Raji (cell line): ENCODE results near the gene C3AR1.

Experiments used
- POLR2A ChIP-seq: IDR thresholded peaks from 2 replicates; pipeline ENCODE4 v1.6.1; 2011; ENCODE audit warnings: low read depth, low read length, control low read depth; ENCODE audit not compliant: insufficient read depth

Gene C3AR1

DNA sequence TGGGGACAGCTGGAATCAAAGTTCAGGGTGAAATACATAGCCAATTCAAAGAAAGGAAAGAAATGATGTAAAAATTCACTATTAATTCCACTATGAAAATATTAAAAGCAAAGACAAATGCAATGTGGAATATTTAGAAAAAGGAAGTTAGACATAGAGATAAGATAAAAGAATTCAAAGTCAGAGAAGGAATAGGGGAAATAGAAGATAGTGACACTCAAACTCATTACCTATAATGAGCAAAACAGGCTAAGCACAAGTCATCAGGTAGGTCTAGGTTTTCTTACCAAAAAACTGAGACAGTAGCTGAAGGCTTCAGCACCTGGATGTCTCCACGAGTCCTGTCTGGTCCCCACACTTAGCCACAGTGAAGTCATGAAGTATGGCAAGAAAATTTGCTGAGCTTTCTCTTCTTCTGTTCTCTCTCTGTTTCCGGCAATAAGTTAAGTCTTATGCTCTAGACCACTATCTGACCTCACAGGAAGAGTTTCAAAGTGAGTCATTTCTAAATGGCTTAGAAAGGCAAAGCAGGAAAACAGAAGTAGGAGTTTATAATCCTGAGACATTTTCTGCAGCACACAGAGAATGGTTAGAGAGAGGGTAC lies at the start of gene C3AR1:
Gene C3AR1 (minus strand): TSS at position 369 of the 604 bp plus-strand sequence. CDS start 6,174 bp downstream, outside the sequence.
- no peak for TF ChIP-seq POLR2A

DNA sequence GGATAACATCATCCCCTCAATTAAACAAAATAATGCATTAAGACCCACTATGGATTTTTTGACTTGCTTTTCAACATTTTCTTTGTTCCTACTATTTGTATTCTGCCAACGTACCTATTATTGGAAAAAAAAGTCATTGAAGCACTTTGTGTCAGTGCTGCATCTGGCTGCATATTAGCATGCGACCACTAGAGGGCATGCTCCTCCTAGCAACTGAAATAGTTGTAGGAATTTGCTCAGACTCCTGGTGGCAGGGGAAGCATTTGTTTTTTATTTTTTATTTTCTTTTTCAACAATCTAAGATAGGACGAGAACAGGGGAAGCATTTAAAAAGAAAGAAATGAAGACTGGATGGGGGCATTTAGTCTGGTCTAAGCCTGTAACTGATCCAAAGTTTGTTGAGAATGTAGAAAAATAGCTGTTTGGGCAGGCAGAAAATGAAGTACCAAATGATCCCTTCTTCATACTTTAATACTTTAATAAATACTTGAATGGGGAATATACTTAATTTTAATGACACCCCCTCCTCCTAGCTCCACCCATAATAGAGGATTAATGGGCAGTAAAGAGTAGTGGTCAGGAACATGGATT lies 42.7 kb upstream of the C3AR1 start:
- TF ChIP-seq POLR2A = no peak

DNA sequence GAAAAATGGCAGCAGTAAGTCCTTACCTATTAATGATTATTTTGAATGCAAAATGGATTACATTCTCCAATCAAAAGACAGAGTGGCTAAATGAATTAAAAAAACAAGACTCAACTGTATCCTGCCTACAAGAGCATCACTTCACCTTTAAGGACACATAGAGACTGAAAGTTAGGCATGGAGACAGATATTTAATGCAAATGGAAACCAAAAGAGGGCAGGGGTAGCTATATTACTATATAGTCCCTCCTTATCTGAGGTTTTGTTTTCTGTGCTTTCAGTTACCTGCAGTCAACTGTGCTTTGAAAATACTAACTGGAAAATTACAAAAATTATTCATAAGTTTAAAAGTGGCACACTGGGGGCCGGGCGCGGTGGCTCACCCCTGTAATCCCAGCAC lies 33.1 kb upstream of the C3AR1 start:
- no peak for TF ChIP-seq POLR2A

DNA sequence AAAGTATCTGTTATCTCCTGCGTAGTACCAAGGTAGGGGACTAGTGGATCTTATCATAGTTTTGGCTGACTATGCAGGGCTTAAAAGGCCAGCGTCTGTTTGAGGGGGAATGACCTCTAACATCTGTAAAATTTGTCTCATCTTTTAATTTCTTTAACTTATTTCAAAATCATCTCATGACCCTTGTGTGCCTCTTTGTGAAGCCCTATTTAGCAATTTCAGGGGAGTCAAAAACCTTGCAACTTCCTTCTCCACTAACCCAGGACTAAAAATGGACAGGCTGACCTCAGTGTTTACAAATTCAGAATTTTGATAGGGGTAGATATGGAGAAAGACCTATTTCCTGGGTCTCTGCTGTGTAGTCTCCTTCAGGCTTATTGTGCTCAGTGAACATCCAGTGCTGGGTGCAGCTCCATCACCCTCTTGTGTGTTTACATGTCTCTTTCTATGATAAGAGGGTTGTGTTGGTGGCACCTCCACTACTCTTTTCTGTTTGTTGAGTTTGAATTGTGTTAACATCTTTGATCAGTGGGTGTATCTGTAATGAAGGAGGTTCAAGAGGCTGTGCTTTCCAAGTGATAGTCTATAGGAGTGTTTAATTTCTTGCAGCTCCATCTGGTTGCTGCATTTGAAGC lies 30.2 kb upstream of the C3AR1 start:
- TF ChIP-seq POLR2A = no peak

DNA sequence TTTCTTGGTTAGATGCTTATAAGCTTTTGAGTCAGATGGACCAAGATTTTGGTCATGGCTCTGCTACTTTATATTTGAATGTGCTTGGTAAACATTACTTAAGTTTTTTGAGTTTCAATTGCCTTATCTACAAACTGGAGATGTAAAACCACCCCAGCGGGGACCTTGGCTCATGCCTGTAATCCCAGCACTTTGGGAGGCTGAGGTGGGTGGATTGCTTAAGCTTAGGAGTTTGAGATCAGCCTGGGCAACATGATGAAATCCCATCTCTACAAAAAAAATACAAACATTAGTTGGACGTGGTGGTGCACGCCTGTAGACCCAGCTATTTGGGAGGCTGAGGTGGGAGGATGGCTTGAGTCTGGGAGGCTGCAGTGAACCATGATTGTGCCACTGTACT lies 27.1 kb upstream of the C3AR1 start:
- no peak for TF ChIP-seq POLR2A

DNA sequence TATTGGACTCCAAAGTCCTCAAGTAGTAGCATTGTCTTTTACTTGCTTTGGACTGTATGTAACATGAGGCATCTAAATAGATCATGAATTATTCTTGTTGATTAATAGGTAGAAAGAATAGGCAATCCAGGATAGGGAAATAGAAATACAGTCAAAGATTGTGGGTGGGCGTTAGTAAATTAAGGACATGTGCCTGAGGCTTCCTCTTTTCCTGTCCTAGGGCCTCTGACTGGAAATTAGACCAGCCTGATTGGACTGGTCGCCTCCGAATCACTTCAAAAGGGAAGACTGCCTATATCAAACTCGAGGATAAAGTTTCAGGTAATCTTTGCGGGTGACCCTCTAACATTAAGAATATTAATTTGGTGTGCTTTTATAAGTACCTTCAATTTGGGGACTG lies 23.6 kb upstream of the C3AR1 start:
- no peak for TF ChIP-seq POLR2A

DNA sequence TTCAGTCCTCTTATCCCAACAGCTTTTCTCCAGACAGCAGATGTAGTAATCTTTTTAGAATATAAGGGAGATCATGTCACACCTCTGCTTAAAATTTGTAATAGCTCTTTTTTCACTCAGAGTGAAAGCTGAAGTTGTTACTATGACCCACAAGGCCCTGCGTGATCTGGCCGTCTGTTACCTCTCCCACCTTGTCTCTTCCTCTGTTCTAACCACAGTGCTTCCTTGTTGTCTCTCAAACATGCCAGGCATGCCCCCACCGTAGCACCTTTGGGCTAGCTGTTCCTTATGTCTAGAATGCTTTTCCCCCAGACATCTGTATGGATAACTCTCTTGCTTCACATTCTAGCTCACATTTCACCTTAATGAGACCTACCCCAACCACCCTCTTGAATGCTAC lies 22.4 kb upstream of the C3AR1 start:
- TF ChIP-seq POLR2A = no peak

DNA sequence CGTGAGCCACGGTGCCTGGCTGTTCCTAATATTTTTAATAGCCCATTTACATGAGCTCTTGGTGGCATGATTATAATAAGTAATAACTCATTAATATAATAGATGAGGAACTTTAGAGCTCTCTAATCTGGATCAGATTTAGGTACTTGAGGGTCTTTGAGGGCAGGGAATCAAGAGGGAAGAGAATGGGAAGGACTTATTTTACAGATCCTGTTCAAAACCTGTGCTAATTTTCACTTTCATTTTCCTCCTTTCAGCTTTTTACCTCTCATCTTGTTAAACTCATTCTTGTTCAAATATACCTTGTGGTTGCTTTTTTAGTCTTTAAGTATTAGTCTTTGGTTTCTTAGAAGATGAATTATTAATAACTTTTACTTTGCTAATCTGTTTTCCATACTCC lies 21.5 kb upstream of the C3AR1 start:
- no peak for TF ChIP-seq POLR2A

DNA sequence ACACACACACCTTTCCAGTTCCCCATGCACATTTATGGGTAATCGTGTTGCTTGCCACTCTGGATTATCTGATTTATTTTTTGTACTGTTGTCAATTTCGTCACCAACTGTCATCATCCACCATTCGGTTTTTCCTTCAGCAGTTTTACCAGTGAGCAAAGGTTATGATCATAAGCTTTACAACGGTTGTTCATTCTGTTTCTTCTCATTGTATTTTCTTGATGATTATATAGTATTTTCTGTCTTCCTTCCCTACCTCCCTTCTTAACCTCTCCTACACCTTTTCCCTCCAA lies 16.6 kb upstream of the C3AR1 start:
- no peak for TF ChIP-seq POLR2A

DNA sequence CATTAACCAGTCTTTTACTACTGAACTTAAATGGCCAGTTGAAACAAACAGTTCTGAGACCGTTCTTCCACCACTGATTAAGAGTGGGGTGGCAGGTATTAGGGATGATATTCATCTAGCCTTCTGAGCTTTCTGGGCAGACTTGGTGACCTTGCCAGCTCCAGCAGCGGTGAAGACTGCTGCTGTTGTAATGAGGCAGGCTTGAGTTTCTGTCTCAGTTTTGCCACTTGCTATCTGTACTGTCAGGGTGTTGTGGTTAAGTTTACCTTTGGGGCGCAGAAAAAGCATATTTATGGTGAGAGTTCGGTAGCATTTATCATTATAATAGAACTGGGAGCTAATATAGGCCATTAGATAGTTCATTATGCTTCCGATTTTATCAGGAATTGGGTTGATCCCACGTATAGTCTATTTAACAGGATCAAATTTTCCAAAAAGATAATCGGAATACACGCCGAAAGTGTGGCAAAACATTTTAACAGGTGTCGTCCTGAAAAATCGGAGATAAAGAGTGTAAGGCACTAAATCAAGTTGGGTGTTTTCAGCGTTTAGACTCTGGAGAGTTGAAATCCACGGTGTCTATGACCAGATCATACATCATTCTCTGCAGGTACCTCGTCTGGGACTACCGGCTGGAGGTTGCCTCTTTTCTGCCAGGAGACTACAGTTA lies 15.2 kb upstream of the C3AR1 start:
- no peak for TF ChIP-seq POLR2A

DNA sequence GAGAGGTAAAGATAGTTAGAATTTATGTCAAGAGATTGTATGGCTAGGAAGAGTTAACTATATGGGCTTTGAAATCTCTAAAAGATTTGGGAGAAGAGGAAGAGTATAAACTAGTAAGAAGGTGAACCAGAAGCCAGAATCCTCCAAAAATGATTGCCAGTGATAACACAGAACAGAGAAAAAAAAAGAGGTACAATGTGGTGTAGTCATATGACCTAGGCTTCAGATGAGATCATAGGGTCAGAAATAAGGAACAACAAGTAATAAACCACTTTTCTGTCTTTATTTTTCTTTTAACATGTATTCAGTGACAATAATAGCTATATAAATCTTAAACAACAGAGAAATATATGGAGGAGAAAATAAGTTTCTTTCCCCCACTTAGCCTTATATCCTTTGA lies 14.0 kb upstream of the C3AR1 start:
- TF ChIP-seq POLR2A = no peak

DNA sequence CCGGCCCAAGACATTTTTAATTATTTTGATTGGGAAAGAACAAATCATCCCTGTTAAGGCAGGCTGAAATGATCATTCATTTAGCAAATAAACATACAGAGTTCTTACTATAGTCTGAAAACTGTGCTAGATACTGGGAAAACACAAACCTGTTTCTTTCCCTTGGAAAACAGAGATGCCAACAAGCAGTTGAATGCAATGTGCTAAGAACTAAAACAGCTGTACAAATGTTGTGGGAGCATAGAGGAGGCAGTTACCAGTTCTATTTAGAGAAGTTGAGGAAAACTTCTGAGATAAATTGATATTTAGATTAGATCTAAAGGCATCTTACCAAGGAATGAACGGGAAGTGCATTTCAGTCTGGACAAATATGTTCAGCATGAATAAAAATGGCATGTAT lies 12.8 kb upstream of the C3AR1 start:
- TF ChIP-seq POLR2A = no peak

DNA sequence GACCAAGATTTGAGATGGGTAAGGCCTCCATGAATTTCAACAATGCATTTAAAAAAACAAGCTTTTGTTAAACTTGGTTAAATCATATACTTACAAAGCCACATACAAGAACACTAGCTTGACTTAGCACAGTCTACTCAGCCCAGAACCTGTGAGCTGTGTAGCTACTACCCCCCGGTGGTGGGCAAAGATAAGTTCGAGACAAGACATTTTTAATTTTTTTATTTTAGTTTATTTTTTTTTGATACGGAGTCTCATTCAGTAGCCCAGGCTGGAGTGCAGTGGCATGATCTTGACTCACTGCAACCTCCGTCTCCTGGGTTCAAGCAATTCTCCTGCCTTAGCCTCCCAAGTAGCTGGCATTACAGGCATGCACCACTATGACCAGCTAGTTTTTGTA lies 12.2 kb upstream of the C3AR1 start:
- TF ChIP-seq POLR2A = no peak

DNA sequence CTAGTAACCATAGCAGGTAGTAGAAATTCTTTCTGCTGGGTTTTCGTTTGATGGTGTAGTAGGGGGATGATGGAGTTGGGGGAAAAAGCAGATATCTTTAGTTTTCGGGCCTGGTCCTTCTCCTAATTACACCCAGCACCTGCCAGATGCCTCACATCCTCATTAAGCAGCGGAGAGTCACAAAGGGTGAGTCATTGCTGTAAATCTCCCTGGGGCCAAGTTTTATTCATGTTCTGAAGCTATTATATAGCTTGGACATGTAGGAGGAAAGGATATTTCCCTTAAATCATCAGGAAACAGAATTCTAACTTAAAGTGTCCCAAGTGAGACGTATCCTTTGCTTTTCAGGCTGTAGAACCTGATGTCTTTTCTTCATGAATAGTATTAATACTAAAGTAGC lies 11.0 kb upstream of the C3AR1 start:
- no peak for TF ChIP-seq POLR2A

DNA sequence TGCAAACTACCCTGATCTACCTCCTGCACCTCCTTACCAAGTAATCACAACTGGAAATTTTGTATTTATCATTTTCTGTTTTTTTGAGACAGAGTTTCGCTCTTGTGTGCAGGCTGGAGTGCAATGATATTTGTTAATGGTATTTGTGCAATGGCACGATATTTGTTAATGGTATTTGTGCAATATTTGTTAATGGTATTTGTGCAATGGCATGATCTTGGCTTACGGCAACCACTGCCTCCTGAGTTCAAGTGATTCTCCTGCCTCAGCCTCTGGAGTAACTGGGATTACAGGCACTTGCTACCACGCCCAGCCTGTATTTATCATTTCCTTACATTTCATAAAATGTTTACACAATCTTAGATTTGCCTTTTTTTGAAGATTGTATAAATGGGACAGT lies 10.2 kb upstream of the C3AR1 start:
- TF ChIP-seq POLR2A = no peak

DNA sequence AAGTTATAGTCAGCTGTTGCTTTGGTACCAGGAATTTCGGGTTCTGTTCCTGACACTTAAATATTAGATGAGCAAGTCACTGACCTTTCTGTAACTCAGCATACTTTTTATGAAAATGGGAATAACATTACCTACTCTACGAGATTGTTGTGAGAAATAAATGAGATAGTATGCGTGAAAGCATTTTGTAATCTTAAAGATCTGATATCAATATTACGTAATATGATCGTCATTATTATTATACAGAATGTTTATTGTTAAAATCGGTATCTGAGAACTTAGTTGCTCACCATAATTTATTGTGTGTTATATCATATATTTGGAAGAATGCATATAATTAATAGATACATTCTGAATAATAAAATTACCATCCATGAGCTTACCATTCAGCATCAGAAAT lies 9.8 kb upstream of the C3AR1 start:
- TF ChIP-seq POLR2A = no peak
